ENCODE data around the gene PRKCG.
A peak's percentile ranks its signal among the peaks of the same experiment; 100 is the strongest.

Gene PRKCG

GRCh38 chr19:53898166-53898565, 16.2 kb downstream of the PRKCG start:
- Histone ChIP-seq H3K4me1 (ENCODE audit: control insufficient read depth, insufficient read depth, low read length) (peaks cover 2% of the 10 kb centered on the region; the same call in 1 of the 2 replicates), H3K27ac (ENCODE audit: low read length) (no peak overlapping the region), H3K36me3 (ENCODE audit: control insufficient read depth, insufficient read depth, low read length) (peaks cover 2% of the 10 kb centered on the region; the same call in 1 of the 2 replicates), H3K27me3 (ENCODE audit: control insufficient read depth, insufficient read depth, low read length) (no peaks in the 10 kb centered on the region), H3K9me3 (ENCODE audit: control insufficient read depth, insufficient read depth, low read length) (no peaks in the 10 kb centered on the region), H3K4me3 (ENCODE audit: low read length) (peak overlapping the region; percentile 36; the same call in 1 of the 2 replicates)
- DNase-seq (ENCODE audit: low read depth, low spot score), result no peak
- no CpG with 5 or more reads among the region's 16 CpGs for WGBS (ENCODE audit: insufficient coverage, insufficient read length)

DNA sequence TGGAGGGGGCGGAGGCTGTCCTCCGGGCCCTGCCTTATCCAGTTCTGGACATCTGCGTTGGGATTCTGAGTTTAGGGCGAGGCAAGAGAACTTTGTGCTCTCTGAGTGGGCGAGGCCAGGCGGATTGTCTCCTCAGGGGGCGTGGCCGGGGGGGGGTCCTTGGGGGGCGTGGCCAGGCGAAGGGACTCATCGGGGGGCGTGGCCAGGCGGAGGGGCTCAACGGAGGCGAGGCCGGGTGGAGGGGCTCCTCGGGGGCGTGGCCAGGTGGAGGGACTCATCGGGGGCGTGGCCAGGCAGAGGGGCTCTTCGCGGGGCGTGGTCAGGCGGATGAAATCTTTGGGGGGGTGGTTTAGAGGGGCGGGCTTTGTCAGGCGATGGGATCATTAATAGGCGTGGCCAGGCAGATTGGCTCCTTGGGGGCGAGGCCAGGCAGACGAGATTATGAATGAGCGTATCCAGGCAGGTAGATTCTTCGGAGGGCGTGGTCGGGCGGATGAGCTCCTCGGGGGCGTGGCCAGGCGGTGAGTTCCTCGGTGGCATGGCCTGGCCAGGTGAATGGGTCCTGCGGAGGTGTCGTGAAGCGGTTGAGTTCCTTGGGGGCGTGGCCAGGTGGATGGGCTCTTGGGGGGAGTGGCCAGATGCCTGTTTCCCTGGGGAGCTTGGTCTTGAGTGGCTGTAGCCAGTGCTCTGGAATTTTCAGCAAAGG, 16.8 kb downstream of the PRKCG start:
- peaks cover 2% of the 10 kb centered on the region; the same call in 1 of the 2 replicates for H3K4me1 ChIP-seq (ENCODE audit: control insufficient read depth, insufficient read depth, low read length)
- DNase-seq (ENCODE audit: low read depth, low spot score), result no peak
- WGBS (ENCODE audit: insufficient coverage, insufficient read length), result no CpG with 5 or more reads among the region's 42 CpGs
- H3K9me3 ChIP-seq (ENCODE audit: control insufficient read depth, insufficient read depth, low read length), result no peaks in the 10 kb centered on the region
- peaks cover 2% of the 10 kb centered on the region; the same call in 1 of the 2 replicates for H3K36me3 ChIP-seq (ENCODE audit: control insufficient read depth, insufficient read depth, low read length)
- H3K27me3 ChIP-seq (ENCODE audit: control insufficient read depth, insufficient read depth, low read length), result no peaks in the 10 kb centered on the region
- H3K27ac ChIP-seq (ENCODE audit: low read length), result no peak overlapping the region
- H3K4me3 ChIP-seq (ENCODE audit: low read length), result peak overlapping the region; percentile 36; the same call in 1 of the 2 replicates

- Histone ChIP-seq H3K4me1 (ENCODE audit: control insufficient read depth, insufficient read depth, low read length) (peaks cover 2% of the 10 kb centered on the region; the same call in 1 of the 2 replicates), H3K9me3 (ENCODE audit: control insufficient read depth, insufficient read depth, low read length) (no peaks in the 10 kb centered on the region), H3K36me3 (ENCODE audit: control insufficient read depth, insufficient read depth, low read length) (peaks cover 2% of the 10 kb centered on the region; the same call in 1 of the 2 replicates), H3K4me3 (ENCODE audit: low read length) (no peak overlapping the region), H3K27ac (ENCODE audit: low read length) (no peak overlapping the region), H3K27me3 (ENCODE audit: control insufficient read depth, insufficient read depth, low read length) (no peaks in the 10 kb centered on the region)
- WGBS (ENCODE audit: insufficient coverage, insufficient read length), result no CpG with 5 or more reads among the region's 27 CpGs
- DNase-seq (ENCODE audit: low read depth, low spot score), result no peak
Observed at GRCh38 chr19:53900191-53900860, 18.3 kb downstream of the PRKCG start.

DNA sequence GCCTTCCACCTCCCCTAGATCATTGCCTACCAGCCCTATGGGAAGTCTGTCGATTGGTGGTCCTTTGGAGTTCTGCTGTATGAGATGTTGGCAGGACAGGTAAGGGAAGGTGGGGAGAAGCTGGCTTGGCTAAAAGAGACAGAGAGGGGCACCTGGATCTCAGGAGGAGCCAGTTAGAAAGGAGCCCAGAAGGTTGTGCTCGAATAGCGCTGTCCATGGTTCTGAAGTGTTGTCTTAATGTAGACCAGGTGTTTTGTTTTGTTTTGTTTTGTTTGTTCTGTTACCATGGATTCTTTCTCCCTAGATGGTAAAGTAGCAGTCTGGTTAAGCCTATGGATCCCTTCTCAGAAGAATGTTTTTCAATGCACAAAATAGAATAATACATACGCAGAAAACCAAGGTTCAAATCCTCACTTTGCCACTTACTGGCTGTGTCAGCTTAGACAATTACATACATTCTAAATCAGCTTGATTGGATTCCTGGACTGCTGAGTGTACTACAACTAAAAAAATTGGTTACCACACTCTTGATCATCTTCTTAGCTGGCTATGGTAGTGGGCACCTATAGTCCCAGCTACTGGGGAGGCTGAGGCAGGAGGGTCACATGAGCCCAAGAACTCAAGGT, 21.2 kb downstream of the PRKCG start:
- no peak for DNase-seq (ENCODE audit: low read depth, low spot score)
- Histone ChIP-seq H3K9me3 (ENCODE audit: control insufficient read depth, insufficient read depth, low read length) (no peaks in the 10 kb centered on the region), H3K27me3 (ENCODE audit: control insufficient read depth, insufficient read depth, low read length) (no peaks in the 10 kb centered on the region), H3K27ac (ENCODE audit: low read length) (no peak overlapping the region), H3K4me3 (ENCODE audit: low read length) (no peak overlapping the region), H3K36me3 (ENCODE audit: control insufficient read depth, insufficient read depth, low read length) (peaks cover 2% of the 10 kb centered on the region; the same call in 1 of the 2 replicates), H3K4me1 (ENCODE audit: control insufficient read depth, insufficient read depth, low read length) (peaks cover 7% of the 10 kb centered on the region; the same call in 1 of the 2 replicates)
- WGBS (ENCODE audit: insufficient coverage, insufficient read length), result no CpG with 5 or more reads among the region's 4 CpGs

GRCh38 chr19:53904909-53905308, 22.9 kb downstream of the PRKCG start:
- H3K4me3 ChIP-seq (ENCODE audit: low read length), result no peak overlapping the region
- H3K27ac ChIP-seq (ENCODE audit: low read length), result no peak overlapping the region
- H3K36me3 ChIP-seq (ENCODE audit: control insufficient read depth, insufficient read depth, low read length), result peaks cover 2% of the 10 kb centered on the region; the same call in 1 of the 2 replicates
- no peaks in the 10 kb centered on the region for H3K27me3 ChIP-seq (ENCODE audit: control insufficient read depth, insufficient read depth, low read length)
- no peaks in the 10 kb centered on the region for H3K9me3 ChIP-seq (ENCODE audit: control insufficient read depth, insufficient read depth, low read length)
- H3K4me1 ChIP-seq (ENCODE audit: control insufficient read depth, insufficient read depth, low read length), result peaks cover 7% of the 10 kb centered on the region; the same call in 1 of the 2 replicates
- DNase-seq (ENCODE audit: low read depth, low spot score), result no peak
- WGBS (ENCODE audit: insufficient coverage, insufficient read length), result no CpG with 5 or more reads among the region's 3 CpGs

- Histone ChIP-seq H3K4me3 (ENCODE audit: low read length) (no peak overlapping the region), H3K27me3 (ENCODE audit: control insufficient read depth, insufficient read depth, low read length) (peaks cover 3% of the 10 kb centered on the region; the same call in 1 of the 2 replicates)
- WGBS (ENCODE audit: insufficient coverage, insufficient read length), result no CpG with 5 or more reads among the region's 1 CpG
Observed at GRCh38 chr19:53905787-53906186, 23.8 kb downstream of the PRKCG start.

DNA sequence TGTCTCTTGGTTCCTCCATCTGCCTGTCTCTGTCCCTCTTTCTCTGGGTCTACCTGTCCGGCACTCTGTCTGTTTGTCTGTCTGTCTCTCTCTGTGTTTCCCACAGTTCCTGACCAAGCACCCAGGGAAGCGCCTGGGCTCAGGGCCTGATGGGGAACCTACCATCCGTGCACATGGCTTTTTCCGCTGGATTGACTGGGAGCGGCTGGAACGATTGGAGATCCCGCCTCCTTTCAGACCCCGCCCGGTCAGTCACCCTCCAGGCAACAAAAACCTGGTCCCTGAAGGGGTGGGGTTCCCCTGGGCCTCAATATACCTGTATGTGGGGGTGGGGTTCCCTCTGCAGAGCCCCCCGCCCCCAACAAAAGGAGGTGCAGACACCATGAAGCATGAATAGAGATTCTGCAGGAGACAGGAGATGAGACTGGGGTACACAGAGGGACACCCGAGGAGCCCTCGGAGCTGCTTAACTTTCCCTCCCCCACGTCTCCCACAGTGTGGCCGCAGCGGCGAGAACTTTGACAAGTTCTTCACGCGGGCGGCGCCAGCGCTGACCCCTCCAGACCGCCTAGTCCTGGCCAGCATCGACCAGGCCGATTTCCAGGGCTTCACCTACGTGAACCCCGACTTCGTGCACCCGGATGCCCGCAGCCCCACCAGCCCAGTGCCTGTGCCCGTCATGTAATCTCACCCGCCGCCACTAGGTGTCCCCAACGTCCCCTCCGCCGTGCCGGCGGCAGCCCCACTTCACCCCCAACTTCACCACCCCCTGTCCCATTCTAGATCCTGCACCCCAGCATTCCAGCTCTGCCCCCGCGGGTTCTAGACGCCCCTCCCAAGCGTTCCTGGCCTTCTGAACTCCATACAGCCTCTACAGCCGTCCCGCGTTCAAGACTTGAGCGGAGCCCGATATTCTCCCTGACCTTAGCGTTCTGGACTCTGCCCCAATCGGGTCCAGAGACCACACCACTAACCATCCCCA, 24.5 kb downstream of the PRKCG start:
- Histone ChIP-seq H3K36me3 (ENCODE audit: control insufficient read depth, insufficient read depth, low read length) (no peaks in the 10 kb centered on the region), H3K27ac (ENCODE audit: low read length) (no peak overlapping the region), H3K4me1 (ENCODE audit: control insufficient read depth, insufficient read depth, low read length) (peaks cover 7% of the 10 kb centered on the region; the same call in 1 of the 2 replicates), H3K27me3 (ENCODE audit: control insufficient read depth, insufficient read depth, low read length) (peaks cover 3% of the 10 kb centered on the region; the same call in 1 of the 2 replicates), H3K4me3 (ENCODE audit: low read length) (peak overlapping the region; percentile 36; the same call in 1 of the 2 replicates), H3K9me3 (ENCODE audit: control insufficient read depth, insufficient read depth, low read length) (no peaks in the 10 kb centered on the region)
- no CpG with 5 or more reads among the region's 48 CpGs for WGBS (ENCODE audit: insufficient coverage, insufficient read length)
- DNase-seq (ENCODE audit: low read depth, low spot score), result no peak

More at GRCh38 chr19:53905787-53906186, 23.8 kb downstream of the PRKCG start:
- no peaks in the 10 kb centered on the region for H3K36me3 ChIP-seq (ENCODE audit: control insufficient read depth, insufficient read depth, low read length)
- no peak overlapping the region for H3K27ac ChIP-seq (ENCODE audit: low read length)
- H3K4me1 ChIP-seq (ENCODE audit: control insufficient read depth, insufficient read depth, low read length), result peaks cover 7% of the 10 kb centered on the region; the same call in 1 of the 2 replicates
- DNase-seq (ENCODE audit: low read depth, low spot score), result no peak
- no peaks in the 10 kb centered on the region for H3K9me3 ChIP-seq (ENCODE audit: control insufficient read depth, insufficient read depth, low read length)

DNA sequence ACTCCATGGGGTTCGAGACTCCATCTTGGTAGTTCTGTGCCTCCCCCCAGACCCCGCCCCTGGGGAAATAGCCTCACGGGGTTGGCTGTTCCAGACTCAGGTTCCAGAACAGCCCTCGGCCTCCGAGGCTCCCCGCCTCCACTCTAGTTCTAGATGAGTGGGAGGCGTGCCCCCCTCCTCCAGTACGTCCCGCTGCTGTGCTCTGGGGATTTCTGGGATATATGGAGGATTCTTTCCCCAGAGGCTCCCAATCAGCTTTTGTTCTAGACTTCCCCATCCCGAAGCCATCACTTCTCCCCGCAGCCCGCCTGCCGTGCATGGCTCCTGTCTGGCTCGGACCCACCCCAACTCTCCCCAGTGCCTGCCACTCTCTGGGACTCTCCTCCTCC, 25.2 kb downstream of the PRKCG start:
- Histone ChIP-seq H3K27ac (ENCODE audit: low read length) (no peak overlapping the region), H3K36me3 (ENCODE audit: control insufficient read depth, insufficient read depth, low read length) (no peaks in the 10 kb centered on the region), H3K4me1 (ENCODE audit: control insufficient read depth, insufficient read depth, low read length) (peaks cover 7% of the 10 kb centered on the region; the same call in 1 of the 2 replicates), H3K4me3 (ENCODE audit: low read length) (peak overlapping the region; percentile 36; the same call in 1 of the 2 replicates), H3K9me3 (ENCODE audit: control insufficient read depth, insufficient read depth, low read length) (no peaks in the 10 kb centered on the region), H3K27me3 (ENCODE audit: control insufficient read depth, insufficient read depth, low read length) (peaks cover 3% of the 10 kb centered on the region; the same call in 1 of the 2 replicates)
- DNase-seq (ENCODE audit: low read depth, low spot score), result no peak
- no CpG with 5 or more reads among the region's 14 CpGs for WGBS (ENCODE audit: insufficient coverage, insufficient read length)

DNA sequence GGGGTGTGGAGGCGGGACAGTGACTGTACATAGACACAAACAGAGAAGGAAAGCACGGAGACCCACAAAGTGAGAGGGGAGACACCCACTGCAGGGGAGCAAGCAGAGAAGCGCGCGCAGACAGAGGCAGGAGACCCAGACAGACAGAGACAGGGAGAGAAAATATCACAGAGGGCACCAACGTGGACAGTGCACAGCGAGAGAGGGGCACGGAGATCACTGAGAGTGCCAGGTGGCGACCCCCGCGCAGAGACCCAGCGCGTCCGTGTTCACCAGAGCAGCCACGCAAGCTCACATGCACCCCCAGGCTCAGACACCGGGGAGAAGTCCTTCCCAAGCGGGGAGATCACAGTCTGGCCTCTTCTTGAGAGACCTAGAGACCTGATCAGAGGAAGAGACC, 25.7 kb downstream of the PRKCG start:
- WGBS (ENCODE audit: insufficient coverage, insufficient read length), result no CpG with 5 or more reads among the region's 17 CpGs
- peaks cover 3% of the 10 kb centered on the region; the same call in 1 of the 2 replicates for H3K27me3 ChIP-seq (ENCODE audit: control insufficient read depth, insufficient read depth, low read length)
- H3K9me3 ChIP-seq (ENCODE audit: control insufficient read depth, insufficient read depth, low read length), result no peaks in the 10 kb centered on the region
- peak overlapping the region; percentile 49; the same call in 1 of the 2 replicates for H3K4me3 ChIP-seq (ENCODE audit: low read length)
- H3K36me3 ChIP-seq (ENCODE audit: control insufficient read depth, insufficient read depth, low read length), result no peaks in the 10 kb centered on the region
- DNase-seq (ENCODE audit: low read depth, low spot score), result no peak
- peaks cover 7% of the 10 kb centered on the region; the same call in 1 of the 2 replicates for H3K4me1 ChIP-seq (ENCODE audit: control insufficient read depth, insufficient read depth, low read length)
- no peak overlapping the region for H3K27ac ChIP-seq (ENCODE audit: low read length)

All from iPS DF 6.9 (cell line).